OCI-LY1 (cell line): ENCODE results near the gene ACER1.

Experiments
- H2AFZ ChIP-seq: fragments of 200-600 bp; sonication (generic), shearing (Covaris generic); 2 replicates; pipeline ENCODE4 v1.6.0; 2014; ENCODE audit warnings: antibody characterized with exemption, mild to moderate bottlenecking, low read length
- H3F3A ChIP-seq: fragments of 200-600 bp; sonication (generic), shearing (Covaris generic); 2 replicates; pipeline ENCODE4 v1.6.0; 2014; ENCODE audit warnings: mild to moderate bottlenecking, antibody characterized with exemption, low read length, moderate library complexity; ENCODE audit not compliant: insufficient read depth
- H3K27ac ChIP-seq: fragments of 200-600 bp; sonication (generic); 2 replicates; pipeline ENCODE4 v1.5.1; 2014; ENCODE audit warnings: low read length, mixed run types, mild to moderate bottlenecking, low read depth; ENCODE audit not compliant: poor library complexity, severe bottlenecking
- H3K27me3 ChIP-seq: fragments of 200-600 bp; sonication (generic); 2 replicates; pipeline ENCODE4 v1.6.0; 2014; ENCODE audit warnings: antibody characterized with exemption, mild to moderate bottlenecking, low read length, moderate library complexity; ENCODE audit not compliant: insufficient read depth
- H3K36me3 ChIP-seq: fragments of 200-600 bp; sonication (generic); 2 replicates; pipeline ENCODE4 v1.6.1; 2014; ENCODE audit warnings: mild to moderate bottlenecking, antibody characterized with exemption, low read length, moderate library complexity, mixed read lengths; ENCODE audit not compliant: insufficient read depth
- H3K4me1 ChIP-seq: fragments of 200-600 bp; sonication (generic); 2 replicates; pipeline ENCODE4 v1.5.1; 2014; ENCODE audit warnings: mild to moderate bottlenecking, low read length, moderate library complexity; ENCODE audit not compliant: insufficient read depth, severe bottlenecking
- H3K4me2 ChIP-seq: fragments of 200-600 bp; sonication (generic), shearing (Covaris generic); 2 replicates; pipeline ENCODE4 v1.6.1; 2014; ENCODE audit warnings: low read length
- H3K4me3 ChIP-seq: fragments of 200-600 bp; sonication (generic); 2 replicates; pipeline ENCODE4 v1.5.1; 2014; ENCODE audit warnings: low read length, low read depth, mild to moderate bottlenecking, mixed read lengths; ENCODE audit not compliant: poor library complexity, severe bottlenecking
- H3K79me2 ChIP-seq: fragments of 200-600 bp; shearing (Covaris generic); 2 replicates; pipeline ENCODE4 v1.6.1; 2016; ENCODE audit warnings: mixed run types, low read length, mixed read lengths; ENCODE audit not compliant: insufficient read depth
- H3K9ac ChIP-seq: fragments of 200-600 bp; sonication (generic), shearing (Covaris generic); 2 replicates; pipeline ENCODE4 v1.6.1; 2014; ENCODE audit warnings: mild to moderate bottlenecking, low read length, mixed read lengths
- H3K9me2 ChIP-seq: fragments of 200-600 bp; sonication (generic), shearing (Covaris generic); 2 replicates; pipeline ENCODE4 v1.6.1; 2014; ENCODE audit warnings: low read depth, mild to moderate bottlenecking, low read length, mixed read lengths
- H3K9me3 ChIP-seq: fragments of 200-600 bp; shearing (Covaris generic); 2 replicates; pipeline ENCODE4 v1.6.1; 2014; ENCODE audit warnings: low read length, mixed read lengths
- H4K20me1 ChIP-seq: fragments of 200-600 bp; sonication (generic), shearing (Covaris generic); 2 replicates; pipeline ENCODE4 v1.6.0; 2016; ENCODE audit warnings: mild to moderate bottlenecking, low read length; ENCODE audit not compliant: insufficient read depth
- CTCF ChIP-seq: fragments of 200-600 bp; sonication (generic), shearing (Covaris generic); IDR thresholded peaks from 2 replicates; pipeline ENCODE4 v1.5.1; 2017; ENCODE audit warnings: mild to moderate bottlenecking, antibody characterized with exemption, low read length, moderate library complexity, mixed read lengths
- EZH2 ChIP-seq: fragments of 200-600 bp; sonication (generic), shearing (Covaris generic); IDR thresholded peaks from 2 replicates; pipeline ENCODE4 v1.8.0; 2017; ENCODE audit warnings: borderline replicate concordance, mixed run types, mild to moderate bottlenecking, antibody characterized with exemption, low read length, moderate library complexity, mixed read lengths

ACER1 gene

GRCh38 chr19:6376512-6377190, 43.2 kb upstream of the ACER1 start:
- Histone ChIP-seq H2AFZ (no peak overlapping the region), H3K9me3 (no peaks in the 10 kb centered on the region), H3K36me3 (peaks cover 36% of the 10 kb centered on the region), H3K9ac (no peak overlapping the region), H3K4me1 (peaks cover 14% of the 10 kb centered on the region), H3K27ac (no peak overlapping the region), H4K20me1 (no peaks in the 10 kb centered on the region), H3K27me3 (no peaks in the 10 kb centered on the region), H3F3A (no peaks in the 10 kb centered on the region), H3K79me2 (no peaks in the 10 kb centered on the region), H3K4me3 (no peak overlapping the region), H3K4me2 (no peak overlapping the region), H3K9me2 (no peaks in the 10 kb centered on the region)
- TF ChIP-seq EZH2 = no peak
- no peak for TF ChIP-seq CTCF

GRCh38 chr19:6375411-6376010, 42.1 kb upstream of the ACER1 start, which contains the start of gene PSPN:
Gene PSPN, minus strand, starts transcription at chr19:6375933. Its CDS starts 84 bp downstream, at chr19:6375849.
- TF ChIP-seq EZH2 = no peak
- TF ChIP-seq CTCF = no peak
- no peaks in the 10 kb centered on the region for H4K20me1 ChIP-seq

GRCh38 chr19:6374711-6375410, 41.4 kb upstream of the ACER1 start:
- H4K20me1 ChIP-seq = no peaks in the 10 kb centered on the region

More at GRCh38 chr19:6375411-6376010, 42.1 kb upstream of the ACER1 start, which contains the start of gene PSPN:
- Histone ChIP-seq H3K4me3 (no peak within 1 kb of the TSS), H3K36me3 (peaks cover 25% of the 10 kb centered on the region), H3K9me3 (no peaks in the 10 kb centered on the region), H3K4me2 (no peak within 1 kb of the TSS), H3K9me2 (no peaks in the 10 kb centered on the region), H3K9ac (no peak within 1 kb of the TSS), H3K27me3 (no peaks in the 10 kb centered on the region), H3K79me2 (no peaks in the 10 kb centered on the region), H3K4me1 (peaks cover 19% of the 10 kb centered on the region), H2AFZ (no peak within 1 kb of the TSS), H3K27ac (no peak within 1 kb of the TSS), H3F3A (no peaks in the 10 kb centered on the region)

More at GRCh38 chr19:6374711-6375410, 41.4 kb upstream of the ACER1 start:
- Histone ChIP-seq H3K9ac (no peak overlapping the region), H3K27me3 (no peaks in the 10 kb centered on the region), H3F3A (no peaks in the 10 kb centered on the region), H3K9me2 (no peaks in the 10 kb centered on the region), H3K79me2 (no peaks in the 10 kb centered on the region), H3K36me3 (peaks cover 18% of the 10 kb centered on the region), H2AFZ (no peak overlapping the region), H3K4me1 (peaks cover 19% of the 10 kb centered on the region), H3K4me2 (no peak overlapping the region), H3K4me3 (no peak overlapping the region), H3K27ac (no peak overlapping the region), H3K9me3 (no peaks in the 10 kb centered on the region)
- TF ChIP-seq CTCF = no peak
- no peak for TF ChIP-seq EZH2
